GM19455 (cell line): ENCODE measurements around the gene DOCK2.
A peak's percentile ranks its signal among the peaks of the same experiment; 100 is the strongest.

Experiments
- ATAC-seq: cut with Tn5 transposase; IDR thresholded peaks from one replicate; pipeline ENCODE4 v1.9.1; 2021; ENCODE audit not compliant: unreplicated experiment

DOCK2 gene

DNA sequence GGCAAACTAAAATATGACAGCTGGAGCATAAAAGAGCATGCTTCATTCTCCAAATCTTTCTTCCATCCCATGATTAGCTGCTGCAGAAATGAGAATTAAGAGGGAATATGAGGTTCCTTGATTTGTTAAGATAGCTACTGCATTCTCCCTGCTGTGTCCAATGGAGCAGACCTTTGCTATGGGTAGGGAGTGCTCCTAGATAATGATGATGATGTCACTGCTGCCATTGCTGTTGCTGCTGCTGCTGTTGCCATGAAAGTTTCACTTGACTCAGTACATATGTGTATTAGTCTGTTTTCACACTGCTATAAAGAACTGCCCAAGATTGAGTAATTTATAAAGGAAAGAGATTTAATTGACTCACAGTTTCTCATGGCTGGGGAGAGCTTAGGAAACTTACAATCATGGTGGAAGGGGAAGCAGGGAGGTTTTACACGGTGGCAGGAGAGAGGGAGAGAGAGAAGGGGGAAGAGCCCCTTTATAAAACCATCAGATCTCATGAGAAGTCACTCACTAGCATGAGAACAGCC lies 214.3 kb downstream of the DOCK2 start:
- ATAC-seq: no peak

DNA sequence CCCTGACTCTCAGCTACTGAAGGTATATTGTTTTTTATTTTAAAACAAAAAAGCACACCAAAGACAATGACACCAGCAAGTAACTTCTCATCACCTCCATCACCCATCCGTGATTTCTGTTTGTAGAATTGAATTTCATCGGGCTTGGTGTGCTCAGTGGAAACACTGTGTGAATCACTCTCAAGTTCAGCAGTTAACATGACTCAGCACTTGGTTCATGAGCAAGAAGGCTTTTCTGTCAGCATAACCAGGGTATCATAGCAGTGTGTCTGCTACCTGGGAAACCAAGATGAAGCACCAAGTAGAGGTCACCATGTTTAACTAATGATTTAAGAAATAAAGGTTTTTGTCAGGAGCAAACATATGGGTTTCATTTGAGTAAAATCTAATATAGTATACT lies 219.5 kb downstream of the DOCK2 start:
- no peak for ATAC-seq

DNA sequence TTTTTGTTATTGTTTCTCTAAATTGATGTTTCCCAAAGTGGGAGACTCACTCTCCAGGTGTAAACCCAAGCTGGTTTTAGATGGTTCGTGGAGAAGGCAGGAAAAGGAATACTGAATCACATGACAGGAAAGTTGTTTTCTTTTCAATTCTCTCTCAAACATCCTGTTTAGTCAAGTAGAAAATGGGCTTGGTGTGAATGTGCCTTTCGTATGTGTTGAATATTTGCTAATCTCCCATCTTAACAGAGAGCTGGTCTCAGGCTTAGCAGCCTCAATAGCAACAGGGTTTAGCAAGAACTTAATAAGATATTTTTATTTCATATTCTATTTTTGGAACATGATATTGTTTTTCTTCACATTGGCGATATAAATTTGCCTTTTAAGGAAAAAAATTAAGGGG lies 223.5 kb downstream of the DOCK2 start:
- no peak for ATAC-seq

DNA sequence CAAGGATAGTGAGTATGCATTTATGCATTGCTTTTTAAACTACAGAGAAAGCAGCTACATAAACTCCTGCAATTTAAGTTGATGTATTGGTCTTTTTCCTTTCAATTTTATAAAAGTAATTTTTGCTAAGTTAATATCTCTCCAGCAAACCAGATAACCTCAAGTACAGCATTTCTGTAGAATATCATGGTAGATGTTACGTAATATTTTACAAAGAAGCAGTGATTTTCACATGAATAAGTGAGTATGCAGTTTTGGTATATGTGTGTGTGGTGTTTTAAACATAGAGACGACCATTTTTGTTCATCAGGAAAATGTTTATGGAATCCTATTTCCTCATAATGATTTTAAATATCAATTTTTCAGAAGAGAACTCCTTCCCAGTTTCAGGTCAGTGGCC lies 224.4 kb downstream of the DOCK2 start:
- ATAC-seq: no peak

DNA sequence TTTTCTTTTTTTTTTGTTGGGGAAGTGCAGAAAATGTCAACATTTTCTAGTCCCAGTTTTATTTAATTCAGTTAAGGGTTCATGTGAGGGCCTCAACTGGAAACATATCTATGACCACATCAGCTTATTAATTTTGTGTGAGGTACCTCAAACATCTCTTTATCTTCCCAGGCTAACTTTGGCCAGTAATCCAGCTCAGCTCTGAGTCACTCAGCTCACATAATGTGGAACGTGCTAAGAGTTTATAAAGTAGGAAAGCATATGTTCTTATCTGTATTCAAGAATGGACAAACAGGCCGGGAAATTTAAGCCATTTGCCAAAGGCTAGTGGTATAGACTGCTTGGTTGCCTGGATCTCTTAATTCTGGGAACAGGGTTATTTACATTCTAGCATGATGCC lies 224.9 kb downstream of the DOCK2 start:
- ATAC-seq: no peak

DNA sequence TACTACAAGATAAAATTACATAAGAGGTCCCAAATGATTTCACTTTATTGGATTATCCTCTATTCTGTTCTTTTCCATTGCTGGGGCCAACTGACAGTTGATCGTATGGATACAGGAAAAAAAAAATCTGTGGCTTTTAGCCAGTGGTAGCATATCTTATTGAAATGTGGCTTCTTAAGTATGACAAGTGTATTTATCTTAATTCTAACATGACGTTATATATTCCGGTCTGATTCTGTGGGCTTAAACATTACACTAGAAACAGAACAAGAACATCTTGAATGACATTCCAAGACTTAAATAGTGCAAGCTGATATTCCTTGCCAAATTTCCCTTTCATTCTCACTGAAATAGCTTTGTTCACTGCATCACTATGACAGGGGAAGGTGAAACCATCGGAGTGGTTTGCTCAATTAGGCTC lies 225.3 kb downstream of the DOCK2 start:
- ATAC-seq: no peak

DNA sequence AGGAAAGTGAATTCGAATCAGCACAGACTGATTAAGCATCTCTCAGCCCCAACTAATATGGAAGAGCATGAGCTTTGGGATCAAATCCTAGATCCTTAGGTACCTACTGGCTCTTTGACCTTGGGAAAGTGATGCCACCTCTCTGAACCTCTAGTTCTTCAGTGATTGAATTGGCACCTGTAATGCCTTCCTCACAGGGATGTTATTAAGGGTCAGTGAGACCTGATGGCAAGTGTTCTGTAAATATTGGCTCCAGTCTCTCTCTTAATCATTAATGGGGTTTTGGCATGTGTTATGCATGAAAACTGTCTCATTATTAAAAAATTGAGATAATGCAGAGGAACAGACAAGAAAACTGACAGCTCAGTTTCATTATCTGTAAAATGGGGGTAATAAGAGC lies 227.4 kb downstream of the DOCK2 start:
- no peak for ATAC-seq

GRCh38 chr5:169867347-169867746 lies 230.3 kb downstream of the DOCK2 start:
- ATAC-seq: no peak

DNA sequence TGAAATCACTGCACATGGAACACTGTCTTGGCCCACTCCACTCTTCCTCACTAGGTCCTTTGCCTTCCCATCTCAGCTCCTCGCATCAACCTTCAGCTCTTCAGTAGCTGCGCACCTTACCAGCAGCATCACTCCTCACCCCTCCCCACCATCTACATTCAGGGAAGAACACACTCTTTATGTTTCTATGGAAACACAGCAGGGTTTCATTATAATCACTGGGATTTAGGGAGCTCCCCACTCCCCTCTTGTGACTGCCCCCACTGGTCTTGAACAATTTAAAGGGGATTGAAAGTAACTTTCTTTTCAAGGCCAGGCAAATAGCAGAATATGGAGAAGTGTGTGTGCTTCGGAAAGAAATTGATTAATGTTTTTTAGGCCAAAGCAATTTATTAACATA lies 232.0 kb downstream of the DOCK2 start:
- ATAC-seq: no peak

GRCh38 chr5:169870211-169870610 lies 233.1 kb downstream of the DOCK2 start:
- ATAC-seq: no peak

- ATAC-seq: no peak
Measured at GRCh38 chr5:169871826-169872490, 234.9 kb downstream of the DOCK2 start.

- no peak for ATAC-seq
Measured at GRCh38 chr5:169873642-169874041, 236.6 kb downstream of the DOCK2 start.

- ATAC-seq: no peak
Measured at GRCh38 chr5:169874621-169875020, 237.5 kb downstream of the DOCK2 start.

GRCh38 chr5:169875091-169875728 lies 238.1 kb downstream of the DOCK2 start:
- ATAC-seq: no peak

- ATAC-seq: no peak
Measured at GRCh38 chr5:169875731-169876130, 238.7 kb downstream of the DOCK2 start.

DNA sequence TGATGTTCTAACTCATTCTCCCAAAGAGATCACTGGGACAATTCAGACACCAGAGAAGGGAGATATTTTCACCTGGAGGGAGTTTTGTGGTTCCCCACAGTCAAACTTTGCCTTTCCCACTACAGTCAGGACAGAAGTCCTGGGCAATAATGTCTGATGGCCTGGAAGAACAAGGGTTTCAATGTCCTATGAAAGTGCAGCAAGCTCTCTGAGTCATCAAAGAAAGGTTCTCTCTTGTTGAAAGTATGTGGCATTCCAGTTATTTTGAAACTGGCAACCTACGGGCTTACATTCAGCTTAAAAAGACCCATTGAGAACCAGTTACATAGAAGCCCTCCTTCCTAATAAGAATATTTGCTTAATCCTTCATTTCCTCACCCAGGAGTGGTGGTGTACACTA lies 239.3 kb downstream of the DOCK2 start:
- no peak for ATAC-seq

GRCh38 chr5:169880012-169880663 lies 243.1 kb downstream of the DOCK2 start:
- peak; percentile 57 for ATAC-seq

- ATAC-seq: no peak
Measured at GRCh38 chr5:169880785-169881184, 243.7 kb downstream of the DOCK2 start.

DNA sequence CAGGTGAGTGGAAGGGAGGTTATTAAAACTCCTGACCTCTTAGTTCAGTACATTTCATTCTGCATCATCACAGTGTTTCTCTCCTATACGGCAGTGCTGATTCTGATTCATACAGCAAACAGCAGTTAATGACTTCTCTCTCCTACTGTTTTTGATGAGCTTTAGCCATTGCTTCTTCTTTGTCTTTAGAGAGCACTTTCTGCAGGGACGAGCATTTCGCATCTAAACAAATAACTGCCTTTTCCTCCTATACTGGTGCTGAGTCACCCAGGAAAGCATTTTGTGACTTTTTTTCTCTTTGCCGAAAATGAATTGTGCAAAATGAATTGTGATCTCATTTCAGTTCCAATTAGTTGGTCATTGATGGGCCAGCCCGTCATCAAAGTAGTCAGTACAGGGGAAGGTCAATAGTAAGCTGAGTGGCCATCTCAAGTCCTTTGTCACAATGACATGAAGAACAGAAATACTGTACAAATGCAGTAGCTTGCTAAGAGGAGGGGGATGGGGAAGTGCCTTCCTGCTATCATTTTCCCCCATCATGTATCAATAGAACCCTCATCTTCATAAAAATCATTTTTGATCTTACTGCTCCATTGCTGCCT lies 244.7 kb downstream of the DOCK2 start:
- no peak for ATAC-seq

- no peak for ATAC-seq
Measured at GRCh38 chr5:169886033-169886432, 249.0 kb downstream of the DOCK2 start.

DNA sequence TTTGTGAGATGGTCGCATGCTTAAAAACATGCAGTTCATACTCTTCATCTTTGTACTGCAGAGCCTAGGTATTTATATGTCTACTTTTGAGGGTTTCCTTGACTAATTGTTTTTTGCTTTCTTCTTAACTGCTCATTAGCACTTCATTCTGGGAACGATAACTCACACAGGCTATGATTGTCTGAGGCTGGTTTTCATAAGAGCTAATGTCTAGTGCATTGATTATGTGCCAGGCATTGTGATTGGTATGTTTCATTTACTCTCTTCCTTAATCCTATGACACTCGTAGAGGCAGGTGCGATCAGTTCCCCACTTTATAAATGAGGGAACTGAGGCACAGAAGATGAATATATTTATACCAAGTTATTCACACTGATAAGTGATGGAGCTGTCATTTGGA lies 249.6 kb downstream of the DOCK2 start:
- ATAC-seq: no peak

DNA sequence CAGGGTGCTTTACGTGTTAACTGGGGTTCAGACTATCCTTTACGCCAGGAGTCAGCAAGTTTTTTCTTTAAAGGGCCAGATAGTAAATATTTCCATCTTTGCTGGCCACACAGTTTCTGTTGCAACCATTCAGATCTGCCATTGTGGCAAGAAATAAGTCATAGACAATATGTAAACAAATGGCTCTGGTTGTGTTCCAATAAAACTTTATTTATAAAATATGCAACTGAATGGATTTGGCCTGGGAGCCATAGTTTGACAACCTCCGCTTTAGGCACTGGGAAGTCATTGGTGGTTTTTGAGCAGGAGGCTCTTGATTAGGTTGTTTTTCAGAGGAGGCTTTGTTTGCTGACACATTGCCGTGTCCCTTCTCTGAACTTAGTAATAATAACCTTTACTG lies 252.5 kb downstream of the DOCK2 start:
- ATAC-seq: no peak
